ENCODE measurements around the gene TSPEAR.

DNA sequence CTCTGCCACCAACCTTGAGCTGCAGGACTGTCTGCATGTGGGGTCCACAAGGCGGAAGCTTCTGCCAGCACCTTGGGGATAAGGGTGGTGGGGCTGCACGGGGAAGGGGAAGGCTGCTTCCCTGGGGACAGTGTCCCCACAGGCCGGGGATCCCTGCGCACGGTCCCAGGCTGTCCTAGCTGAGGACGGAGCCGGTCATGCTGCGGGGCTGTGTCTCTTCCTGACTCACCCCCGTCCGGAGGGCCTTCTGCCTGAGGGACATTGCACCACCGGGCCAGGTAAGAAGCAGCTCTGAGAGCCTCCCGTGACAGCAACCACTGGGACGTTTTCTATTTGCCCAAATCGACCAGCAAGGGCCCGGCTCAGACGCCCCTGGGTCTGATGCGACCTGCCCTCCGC is 201.3 kb downstream of the TSPEAR start:
- TF ChIP-seq POLR2A (IDR thresholded peaks at IDR 0.05) = no peak
- TF ChIP-seq, protein P1, sequence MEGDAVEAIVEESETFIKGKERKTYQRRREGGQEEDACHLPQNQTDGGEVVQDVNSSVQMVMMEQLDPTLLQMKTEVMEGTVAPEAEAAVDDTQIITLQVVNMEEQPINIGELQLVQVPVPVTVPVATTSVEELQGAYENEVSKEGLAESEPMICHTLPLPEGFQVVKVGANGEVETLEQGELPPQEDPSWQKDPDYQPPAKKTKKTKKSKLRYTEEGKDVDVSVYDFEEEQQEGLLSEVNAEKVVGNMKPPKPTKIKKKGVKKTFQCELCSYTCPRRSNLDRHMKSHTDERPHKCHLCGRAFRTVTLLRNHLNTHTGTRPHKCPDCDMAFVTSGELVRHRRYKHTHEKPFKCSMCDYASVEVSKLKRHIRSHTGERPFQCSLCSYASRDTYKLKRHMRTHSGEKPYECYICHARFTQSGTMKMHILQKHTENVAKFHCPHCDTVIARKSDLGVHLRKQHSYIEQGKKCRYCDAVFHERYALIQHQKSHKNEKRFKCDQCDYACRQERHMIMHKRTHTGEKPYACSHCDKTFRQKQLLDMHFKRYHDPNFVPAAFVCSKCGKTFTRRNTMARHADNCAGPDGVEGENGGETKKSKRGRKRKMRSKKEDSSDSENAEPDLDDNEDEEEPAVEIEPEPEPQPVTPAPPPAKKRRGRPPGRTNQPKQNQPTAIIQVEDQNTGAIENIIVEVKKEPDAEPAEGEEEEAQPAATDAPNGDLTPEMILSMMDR (IDR thresholded peaks at IDR 0.05) = no peak

Data from thyroid gland (tissue), 4 donors.